ENCODE results near the gene SP2. TPM values are rescaled to one million over a fixed set of nuclear protein-coding genes. Genes with fewer than 3 reads are reported as not detected.

Gene SP2
- total and polyA plus RNA-seq, 12 donors: 1.8 to 21.1 (median 10.1) TPM

DNA sequence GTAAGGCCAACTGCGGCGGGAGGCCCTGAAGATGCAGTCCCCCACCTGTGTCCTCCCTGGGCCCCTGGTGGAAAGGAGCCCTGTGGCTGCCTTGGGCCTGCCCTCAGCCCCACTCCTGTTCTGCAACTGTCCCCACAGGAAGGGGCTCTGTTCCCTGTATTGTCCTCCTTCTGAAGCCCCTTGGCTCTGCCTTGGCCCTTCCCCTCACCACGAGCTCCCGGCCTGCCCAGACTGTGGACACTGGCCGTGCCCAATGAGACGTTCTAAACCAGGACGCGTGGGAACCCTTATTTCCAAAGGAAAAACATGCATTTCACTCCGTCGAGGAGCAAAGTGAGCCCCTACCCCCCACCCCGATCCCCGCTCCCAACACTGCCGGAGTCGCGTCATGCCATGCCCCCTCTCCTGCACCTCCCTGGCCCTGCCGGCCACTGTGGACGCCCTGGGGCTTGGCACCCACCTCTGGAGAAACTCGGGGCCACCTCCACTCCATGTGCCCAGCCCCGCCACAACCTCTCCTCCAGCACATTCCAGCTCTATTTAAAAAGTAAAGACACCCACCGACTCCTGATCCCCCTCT, 31.9 kb downstream of the SP2 start:
- intact Hi-C loops (cut with DNase I): no loop called here
- H3K4me1 ChIP-seq (replicated peaks in 1 of 2): peaks cover 0 to 8% of the 10 kb centered on the region in 2 donors
- H3K4me3 ChIP-seq: no peak overlapping the region
- no peaks in the 10 kb centered on the region for H3K9me3 ChIP-seq (replicated peaks in 1 of 3)
- no peak for DNase-seq
- 91 to 95% (median 93%) methylated on average over 16 to 20 of the region's 20 CpGs for WGBS, 4 donors
- H3K36me3 ChIP-seq (replicated peaks in 1 of 2): peaks cover 0 to 53% of the 10 kb centered on the region in 2 donors
- no peaks in the 10 kb centered on the region for H3K27me3 ChIP-seq
- TF ChIP-seq, protein P1, sequence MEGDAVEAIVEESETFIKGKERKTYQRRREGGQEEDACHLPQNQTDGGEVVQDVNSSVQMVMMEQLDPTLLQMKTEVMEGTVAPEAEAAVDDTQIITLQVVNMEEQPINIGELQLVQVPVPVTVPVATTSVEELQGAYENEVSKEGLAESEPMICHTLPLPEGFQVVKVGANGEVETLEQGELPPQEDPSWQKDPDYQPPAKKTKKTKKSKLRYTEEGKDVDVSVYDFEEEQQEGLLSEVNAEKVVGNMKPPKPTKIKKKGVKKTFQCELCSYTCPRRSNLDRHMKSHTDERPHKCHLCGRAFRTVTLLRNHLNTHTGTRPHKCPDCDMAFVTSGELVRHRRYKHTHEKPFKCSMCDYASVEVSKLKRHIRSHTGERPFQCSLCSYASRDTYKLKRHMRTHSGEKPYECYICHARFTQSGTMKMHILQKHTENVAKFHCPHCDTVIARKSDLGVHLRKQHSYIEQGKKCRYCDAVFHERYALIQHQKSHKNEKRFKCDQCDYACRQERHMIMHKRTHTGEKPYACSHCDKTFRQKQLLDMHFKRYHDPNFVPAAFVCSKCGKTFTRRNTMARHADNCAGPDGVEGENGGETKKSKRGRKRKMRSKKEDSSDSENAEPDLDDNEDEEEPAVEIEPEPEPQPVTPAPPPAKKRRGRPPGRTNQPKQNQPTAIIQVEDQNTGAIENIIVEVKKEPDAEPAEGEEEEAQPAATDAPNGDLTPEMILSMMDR (IDR thresholded peaks at IDR 0.05): no peak
- TF ChIP-seq POLR2A (IDR thresholded peaks at IDR 0.05): no peak
- H3K27ac ChIP-seq: no peak overlapping the region

- no peaks in the 10 kb centered on the region for H3K27me3 ChIP-seq
- peak overlapping the region in 1 of 5 donors; percentile 1 for H3K27ac ChIP-seq
- DNase-seq: no peak
- intact Hi-C loops (cut with DNase I): no loop called here
- H3K36me3 ChIP-seq (replicated peaks in 1 of 2): peaks cover 0 to 47% of the 10 kb centered on the region in 2 donors
- H3K9me3 ChIP-seq (replicated peaks in 1 of 3): no peaks in the 10 kb centered on the region
- WGBS, 4 donors: 70 to 81% (median 75%) methylated on average over 2 of the region's 2 CpGs
- H3K4me3 ChIP-seq: no peak overlapping the region
- no peak for TF ChIP-seq POLR2A (IDR thresholded peaks at IDR 0.05)
- TF ChIP-seq, protein P1 (IDR thresholded peaks at IDR 0.05): no peak
- H3K4me1 ChIP-seq (replicated peaks in 1 of 2): peaks cover 0 to 8% of the 10 kb centered on the region in 2 donors
Observed at GRCh38 chr17:47928415-47928814, 32.4 kb downstream of the SP2 start.

GRCh38 chr17:47929218-47930000, 33.4 kb downstream of the SP2 start:
- WGBS, 4 donors: 62 to 83% (median 71%) methylated on average over 9 to 10 of the region's 10 CpGs
- Histone ChIP-seq H3K4me3 (no peak overlapping the region), H3K36me3 (replicated peaks in 1 of 2) (peaks cover 0 to 38% of the 10 kb centered on the region in 2 donors), H3K4me1 (replicated peaks in 1 of 2) (peaks cover 0 to 8% of the 10 kb centered on the region in 2 donors), H3K9me3 (replicated peaks in 1 of 3) (no peaks in the 10 kb centered on the region), H3K27me3 (no peaks in the 10 kb centered on the region), H3K27ac (peak overlapping the region in 1 of 5 donors; percentile 1)
- intact Hi-C loops (cut with DNase I): no loop called here
- DNase-seq: peak in 2 of 7 donors; percentile 24 to 52
- TF ChIP-seq, protein P1 (IDR thresholded peaks at IDR 0.05): no peak
- no peak for TF ChIP-seq POLR2A (IDR thresholded peaks at IDR 0.05)

GRCh38 chr17:47931848-47932247, 35.8 kb downstream of the SP2 start:
- no peak for DNase-seq
- no peaks in the 10 kb centered on the region for H3K27me3 ChIP-seq
- no peak for TF ChIP-seq POLR2A (IDR thresholded peaks at IDR 0.05)
- peaks cover 0 to 16% of the 10 kb centered on the region in 2 donors for H3K36me3 ChIP-seq (replicated peaks in 1 of 2)
- H3K9me3 ChIP-seq (replicated peaks in 1 of 3): no peaks in the 10 kb centered on the region
- H3K4me1 ChIP-seq (replicated peaks in 1 of 2): peaks cover 0 to 8% of the 10 kb centered on the region in 2 donors
- intact Hi-C loops (cut with DNase I): no loop called here
- no peak overlapping the region for H3K4me3 ChIP-seq
- no peak overlapping the region for H3K27ac ChIP-seq
- WGBS, 4 donors: 82 to 96% (median 87%) methylated on average over 4 of the region's 4 CpGs
